ENCODE data around the gene AUTS2. TPM values are rescaled to one million over a fixed set of nuclear protein-coding genes. Genes with fewer than 3 reads are reported as not detected.

Gene AUTS2
- total RNA-seq, 1 experiment from 2014 or later, result 42.1 TPM

- Histone ChIP-seq H3K36me3 (ENCODE audit: insufficient read depth, low read length, poor library complexity, severe bottlenecking) (no peaks in the 10 kb centered on the region), H3K27me3 (replicated peaks; ENCODE audit: insufficient read depth, low read depth, low read length, poor library complexity) (no peaks in the 10 kb centered on the region), H3K4me1 (ENCODE audit: insufficient read depth, low read length, poor library complexity, severe bottlenecking) (no peaks in the 10 kb centered on the region), H3K4me3 (ENCODE audit: low read depth, low read length, poor library complexity, severe bottlenecking) (no peak overlapping the region), H3K9me3 (ENCODE audit: low read depth, low read length, poor library complexity, severe bottlenecking) (no peaks in the 10 kb centered on the region), H3K27ac (ENCODE audit: low read depth, low read length, poor library complexity, severe bottlenecking) (no peak overlapping the region)
- no TSS peak for BruUV-seq (replicated peaks)
- intact Hi-C loops (cut with micrococcal nuclease; ENCODE audit: unreplicated experiment), result no loop called here
- no peak for TF ChIP-seq EZH2 (IDR thresholded peaks at IDR 0.05; ENCODE audit: borderline replicate concordance, low read depth, low read length, poor library complexity, severe bottlenecking)
- no peak for TF ChIP-seq CTCF (conservative IDR thresholded peaks at IDR 0.05; ENCODE audit: low read depth, low read length)
- no peak for DNase-seq (ENCODE audit: low spot score)
- POLR2A ChIA-PET (ENCODE audit: low non-redundant PET), result no interaction called here
- CTCF ChIA-PET, result no interaction called here
These were observed 776.7 kb downstream of the AUTS2 start for GRCh38 chr7:70374772-70375533.

- CTCF ChIA-PET, result no interaction called here
- DNase-seq (ENCODE audit: low spot score), result no peak
- Histone ChIP-seq H3K4me3 (ENCODE audit: low read depth, low read length, poor library complexity, severe bottlenecking) (no peak overlapping the region), H3K27me3 (replicated peaks; ENCODE audit: insufficient read depth, low read depth, low read length, poor library complexity) (no peaks in the 10 kb centered on the region), H3K4me1 (ENCODE audit: insufficient read depth, low read length, poor library complexity, severe bottlenecking) (no peaks in the 10 kb centered on the region), H3K9me3 (ENCODE audit: low read depth, low read length, poor library complexity, severe bottlenecking) (no peaks in the 10 kb centered on the region), H3K36me3 (ENCODE audit: insufficient read depth, low read length, poor library complexity, severe bottlenecking) (no peaks in the 10 kb centered on the region), H3K27ac (ENCODE audit: low read depth, low read length, poor library complexity, severe bottlenecking) (no peak overlapping the region)
- POLR2A ChIA-PET (ENCODE audit: low non-redundant PET), result no interaction called here
- intact Hi-C loops (cut with micrococcal nuclease; ENCODE audit: unreplicated experiment), result no loop called here
- no TSS peak for BruUV-seq (replicated peaks)
- TF ChIP-seq CTCF (conservative IDR thresholded peaks at IDR 0.05; ENCODE audit: low read depth, low read length) (no peak), EZH2 (IDR thresholded peaks at IDR 0.05; ENCODE audit: borderline replicate concordance, low read depth, low read length, poor library complexity, severe bottlenecking) (no peak)
These were observed 778.3 kb downstream of the AUTS2 start for GRCh38 chr7:70376561-70377031.

GRCh38 chr7:70377957-70378356, 779.7 kb downstream of the AUTS2 start:
- CTCF ChIA-PET, result no interaction called here
- POLR2A ChIA-PET (ENCODE audit: low non-redundant PET), result no interaction called here
- no peaks in the 10 kb centered on the region for H3K4me1 ChIP-seq (ENCODE audit: insufficient read depth, low read length, poor library complexity, severe bottlenecking)
- TF ChIP-seq EZH2 (IDR thresholded peaks at IDR 0.05; ENCODE audit: borderline replicate concordance, low read depth, low read length, poor library complexity, severe bottlenecking) (no peak), CTCF (conservative IDR thresholded peaks at IDR 0.05; ENCODE audit: low read depth, low read length) (no peak)
- no TSS peak for BruUV-seq (replicated peaks)
- DNase-seq (ENCODE audit: low spot score), result no peak
- no peaks in the 10 kb centered on the region for H3K9me3 ChIP-seq (ENCODE audit: low read depth, low read length, poor library complexity, severe bottlenecking)
- intact Hi-C loops (cut with micrococcal nuclease; ENCODE audit: unreplicated experiment), result no loop called here
- H3K36me3 ChIP-seq (ENCODE audit: insufficient read depth, low read length, poor library complexity, severe bottlenecking), result no peaks in the 10 kb centered on the region
- no peak overlapping the region for H3K4me3 ChIP-seq (ENCODE audit: low read depth, low read length, poor library complexity, severe bottlenecking)
- no peaks in the 10 kb centered on the region for H3K27me3 ChIP-seq (replicated peaks; ENCODE audit: insufficient read depth, low read depth, low read length, poor library complexity)
- H3K27ac ChIP-seq (ENCODE audit: low read depth, low read length, poor library complexity, severe bottlenecking), result no peak overlapping the region

Data from A673 (cell line).